ENCODE data around the gene PGS1.

The PGS1 gene

DNA sequence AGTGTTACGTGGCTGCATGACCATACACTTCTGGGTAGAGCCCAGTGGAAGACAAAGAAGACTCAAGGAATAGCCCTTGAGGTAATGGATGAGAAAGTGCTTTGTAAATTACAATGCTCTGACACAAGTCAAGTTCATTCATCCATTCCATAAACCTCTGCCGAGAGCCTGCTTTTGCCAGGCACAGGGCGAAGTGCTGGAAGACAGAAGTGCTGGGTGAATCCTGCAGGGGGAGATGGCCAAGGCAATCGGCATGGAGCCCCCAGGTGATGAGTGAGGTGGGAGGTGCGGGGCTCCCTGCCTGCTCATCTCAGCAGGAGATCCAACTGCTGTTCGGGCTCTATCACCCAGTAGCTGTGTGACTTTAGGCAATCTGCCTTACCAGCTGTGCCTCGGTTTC, 15.8 kb upstream of the PGS1 start:
- Mint-ChIP-seq H3K9me3 (no peaks in the 10 kb centered on the region), H3K27me3 (peaks cover 0 to 10% of the 10 kb centered on the region in 2 donors), H3K4me3 (no peak overlapping the region), H3K27ac (no peak overlapping the region), H3K36me3 (ENCODE audit: insufficient read depth) (peaks cover 24% of the 10 kb centered on the region), H3K4me1 (ENCODE audit: low read depth in 2 of 2) (peaks cover 8 to 18% of the 10 kb centered on the region in 2 donors)
- DNase-seq (no peak), ATAC-seq (replicated peaks) (no peak)

DNA sequence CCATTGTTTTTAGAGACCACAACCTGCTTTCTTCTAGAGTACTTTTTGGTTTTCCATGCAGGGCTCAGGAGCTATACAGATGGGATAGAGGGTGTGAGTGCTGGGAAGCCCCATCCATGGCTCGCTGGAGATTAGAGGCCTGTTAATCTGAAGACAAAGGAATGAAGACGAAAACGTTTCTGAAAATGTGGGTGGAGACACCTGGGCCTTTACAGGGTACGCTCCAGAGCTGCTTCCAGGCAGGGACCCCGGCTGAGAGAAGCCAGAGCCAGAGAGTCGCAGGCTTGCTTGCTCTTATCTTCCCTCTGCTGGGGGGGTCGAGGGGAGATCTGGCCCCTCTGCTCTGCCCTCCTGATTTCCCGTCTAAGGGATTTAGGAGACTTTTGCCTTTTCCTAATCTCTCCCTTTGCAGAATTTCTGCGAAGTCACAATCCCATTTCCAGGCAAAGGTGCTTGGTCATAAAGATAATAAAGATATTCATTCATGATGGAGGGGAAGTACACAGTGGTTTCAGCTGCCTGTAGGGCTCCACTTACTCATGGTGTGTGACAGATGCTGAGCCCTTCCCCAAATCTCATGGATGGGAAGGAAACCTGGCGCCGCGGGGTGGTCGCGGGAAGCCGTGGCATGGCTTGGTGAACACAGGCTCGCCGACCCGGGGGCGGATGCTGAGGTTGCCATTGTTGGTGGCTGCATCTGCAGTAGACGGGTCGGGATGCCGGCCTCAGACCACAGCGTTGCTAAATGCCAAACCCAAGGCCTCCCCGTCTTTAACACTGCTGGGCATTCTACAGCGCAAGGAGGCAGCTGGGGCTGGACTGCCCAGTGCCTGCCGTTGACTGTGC, 13.8 kb upstream of the PGS1 start:
- Mint-ChIP-seq H3K27me3 (peaks cover 0 to 10% of the 10 kb centered on the region in 2 donors), H3K36me3 (ENCODE audit: insufficient read depth) (peaks cover 9% of the 10 kb centered on the region), H3K27ac (no peak overlapping the region), H3K4me1 (ENCODE audit: low read depth in 2 of 2) (peaks cover 5 to 11% of the 10 kb centered on the region in 2 donors), H3K4me3 (no peak overlapping the region), H3K9me3 (no peaks in the 10 kb centered on the region)
- no peak for DNase-seq
- ATAC-seq (replicated peaks): no peak

DNA sequence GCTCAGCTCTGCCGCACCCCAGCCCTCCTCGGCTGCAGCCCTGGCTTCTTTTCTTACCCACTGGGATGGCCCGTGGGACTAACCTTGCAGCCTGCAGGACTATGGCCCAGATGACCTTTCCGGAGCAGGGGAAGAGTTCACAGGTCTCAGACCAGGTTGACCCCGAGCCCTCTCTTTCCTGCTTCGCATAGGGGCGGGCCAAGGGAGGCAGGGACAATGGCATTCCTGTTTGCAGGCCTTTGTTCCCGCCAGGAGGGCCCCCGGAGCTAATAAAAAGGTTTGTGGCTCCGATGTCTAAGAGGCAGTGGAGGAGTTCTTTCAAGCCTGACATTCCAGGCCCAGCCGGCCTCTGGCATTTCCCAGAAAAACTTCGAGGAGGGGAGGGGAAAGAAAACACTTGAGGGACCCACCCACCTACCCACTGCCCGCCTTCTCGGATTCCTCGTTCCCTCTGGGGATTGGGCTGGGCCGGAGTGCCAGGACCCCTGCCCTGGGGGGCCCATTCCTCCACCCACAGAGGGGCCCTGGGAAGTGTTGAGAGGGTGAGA, 12.8 kb upstream of the PGS1 start:
- Mint-ChIP-seq H3K4me1 (ENCODE audit: low read depth in 2 of 2) (peaks cover 4 to 11% of the 10 kb centered on the region in 2 donors), H3K9me3 (no peaks in the 10 kb centered on the region), H3K4me3 (no peak overlapping the region), H3K27me3 (peaks cover 0 to 10% of the 10 kb centered on the region in 2 donors), H3K27ac (no peak overlapping the region), H3K36me3 (ENCODE audit: insufficient read depth) (peaks cover 6% of the 10 kb centered on the region)
- DNase-seq (no peak), ATAC-seq (replicated peaks) (no peak)

- Mint-ChIP-seq H3K9me3 (no peaks in the 10 kb centered on the region), H3K36me3 (ENCODE audit: insufficient read depth) (peaks cover 3% of the 10 kb centered on the region), H3K27ac (peak overlapping the region in 1 of 2 donors; percentile 16), H3K4me3 (no peak overlapping the region), H3K27me3 (peaks cover 0 to 10% of the 10 kb centered on the region in 2 donors), H3K4me1 (ENCODE audit: low read depth in 2 of 2) (peaks cover 0 to 6% of the 10 kb centered on the region in 2 donors)
- DNase-seq (no peak), ATAC-seq (replicated peaks) (no peak)
These were observed 12.2 kb upstream of the PGS1 start for GRCh38 chr17:78366109-78366848.

DNA sequence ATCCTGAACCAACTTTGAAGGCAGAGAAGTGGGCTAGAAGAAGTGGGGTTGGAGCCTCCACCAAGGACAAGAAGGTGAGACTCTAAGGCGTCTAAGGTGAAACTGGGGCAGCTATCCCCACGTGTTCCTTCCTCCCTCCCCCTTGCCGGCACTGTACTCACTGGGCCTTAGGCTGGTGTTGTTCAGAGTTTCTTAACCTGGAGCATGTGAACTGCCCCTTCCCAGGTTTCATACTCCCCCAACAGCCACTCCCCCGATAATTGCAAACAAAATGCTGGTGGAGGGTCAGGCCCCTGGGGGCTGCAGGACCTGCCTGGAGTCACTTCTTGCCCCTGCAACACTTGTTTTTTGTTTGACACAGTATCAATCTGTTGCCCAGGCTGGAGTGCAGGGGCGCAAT, 11.3 kb upstream of the PGS1 start:
- H3K36me3 Mint-ChIP-seq (ENCODE audit: insufficient read depth): peaks cover 3% of the 10 kb centered on the region
- DNase-seq (no peak), ATAC-seq (replicated peaks) (no peak)
- peaks cover 0 to 10% of the 10 kb centered on the region in 2 donors for H3K27me3 Mint-ChIP-seq
- H3K27ac Mint-ChIP-seq: no peak overlapping the region
- no peak overlapping the region for H3K4me3 Mint-ChIP-seq
- H3K9me3 Mint-ChIP-seq: no peaks in the 10 kb centered on the region
- peaks cover 0 to 6% of the 10 kb centered on the region in 2 donors for H3K4me1 Mint-ChIP-seq (ENCODE audit: low read depth in 2 of 2)

- Mint-ChIP-seq H3K27ac (no peak overlapping the region), H3K36me3 (ENCODE audit: insufficient read depth) (peaks cover 3% of the 10 kb centered on the region), H3K27me3 (peaks cover 0 to 19% of the 10 kb centered on the region in 2 donors), H3K4me3 (no peak overlapping the region), H3K9me3 (no peaks in the 10 kb centered on the region), H3K4me1 (ENCODE audit: low read depth in 2 of 2) (peaks cover 0 to 6% of the 10 kb centered on the region in 2 donors)
- no peak for ATAC-seq (replicated peaks)
- DNase-seq: no peak
These were observed 10.1 kb upstream of the PGS1 start for GRCh38 chr17:78368348-78368747.

GRCh38 chr17:78368854-78369495, 9.5 kb upstream of the PGS1 start:
- Mint-ChIP-seq H3K4me3 (no peak overlapping the region), H3K36me3 (ENCODE audit: insufficient read depth) (peaks cover 3% of the 10 kb centered on the region), H3K27ac (no peak overlapping the region), H3K4me1 (ENCODE audit: low read depth in 2 of 2) (peaks cover 0 to 6% of the 10 kb centered on the region in 2 donors), H3K27me3 (peaks cover 0 to 19% of the 10 kb centered on the region in 2 donors), H3K9me3 (no peaks in the 10 kb centered on the region)
- ATAC-seq (replicated peaks): no peak
- DNase-seq: no peak

GRCh38 chr17:78369791-78370381, 8.6 kb upstream of the PGS1 start:
- ATAC-seq (replicated peaks) (no peak), DNase-seq (no peak)
- no peaks in the 10 kb centered on the region for H3K9me3 Mint-ChIP-seq
- H3K36me3 Mint-ChIP-seq (ENCODE audit: insufficient read depth): peaks cover 3% of the 10 kb centered on the region
- H3K4me1 Mint-ChIP-seq (ENCODE audit: low read depth in 2 of 2): peaks cover 0 to 3% of the 10 kb centered on the region in 2 donors
- no peak overlapping the region for H3K27ac Mint-ChIP-seq
- H3K4me3 Mint-ChIP-seq: no peak overlapping the region
- peaks cover 0 to 19% of the 10 kb centered on the region in 2 donors for H3K27me3 Mint-ChIP-seq

DNA sequence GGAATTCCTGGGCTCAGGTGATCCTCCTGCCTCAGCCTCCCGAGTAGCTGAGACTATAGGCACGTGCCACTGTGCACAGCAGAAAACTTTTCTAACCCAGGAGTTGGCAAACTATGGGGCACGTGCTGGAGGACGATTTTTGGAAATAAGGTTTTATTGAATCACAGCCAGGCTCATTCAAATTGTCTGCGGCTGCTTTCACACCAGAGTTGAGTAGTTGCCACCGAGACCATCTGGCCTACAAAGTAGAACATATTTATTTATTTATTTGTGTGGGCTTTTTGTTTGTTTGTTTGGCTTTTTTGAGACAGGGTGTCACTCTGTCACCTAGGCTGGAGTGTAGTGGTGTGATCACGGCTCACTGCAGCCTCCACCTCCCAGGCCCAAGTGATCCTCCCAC, 7.4 kb upstream of the PGS1 start:
- DNase-seq: no peak
- Mint-ChIP-seq H3K9me3 (no peaks in the 10 kb centered on the region), H3K27me3 (peaks cover 0 to 15% of the 10 kb centered on the region in 2 donors), H3K4me1 (ENCODE audit: low read depth in 2 of 2) (no peaks in the 10 kb centered on the region), H3K27ac (no peak overlapping the region), H3K4me3 (no peak overlapping the region), H3K36me3 (ENCODE audit: insufficient read depth) (peaks cover 3% of the 10 kb centered on the region)
- ATAC-seq (replicated peaks): no peak

DNA sequence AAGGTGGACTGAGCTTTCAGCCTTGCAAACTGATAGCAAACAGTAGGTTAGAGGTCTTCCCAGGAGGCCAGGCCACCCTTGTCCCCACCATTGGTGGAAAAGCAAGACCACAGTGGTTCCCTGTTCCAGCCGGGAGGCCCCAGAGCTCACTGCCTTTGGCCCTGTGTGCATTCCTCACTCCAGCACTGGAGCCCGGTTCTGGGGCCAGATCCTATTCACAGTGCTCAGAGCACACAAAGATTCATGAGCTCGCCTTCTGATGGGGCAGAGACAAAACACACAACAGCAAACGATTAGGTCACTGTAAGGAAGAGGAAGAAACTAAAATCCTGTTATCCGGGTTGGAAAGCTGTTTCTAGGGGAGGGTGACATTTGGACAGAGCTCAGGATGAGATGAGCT, 5.6 kb upstream of the PGS1 start:
- Mint-ChIP-seq H3K27ac (no peak overlapping the region), H3K9me3 (no peaks in the 10 kb centered on the region), H3K4me3 (no peak overlapping the region), H3K4me1 (ENCODE audit: low read depth in 2 of 2) (no peaks in the 10 kb centered on the region), H3K36me3 (ENCODE audit: insufficient read depth) (peaks cover 3% of the 10 kb centered on the region), H3K27me3 (peaks cover 0 to 9% of the 10 kb centered on the region in 2 donors)
- DNase-seq (no peak), ATAC-seq (replicated peaks) (no peak)

- ATAC-seq (replicated peaks) (no peak), DNase-seq (no peak)
- H3K4me3 Mint-ChIP-seq: no peak overlapping the region
- H3K9me3 Mint-ChIP-seq: no peaks in the 10 kb centered on the region
- H3K27ac Mint-ChIP-seq: no peak overlapping the region
- peaks cover 0 to 9% of the 10 kb centered on the region in 2 donors for H3K27me3 Mint-ChIP-seq
- H3K4me1 Mint-ChIP-seq (ENCODE audit: low read depth in 2 of 2): peaks cover 4 to 5% of the 10 kb centered on the region in 2 donors
- H3K36me3 Mint-ChIP-seq (ENCODE audit: insufficient read depth): peaks cover 8% of the 10 kb centered on the region
These were observed 4.3 kb upstream of the PGS1 start for GRCh38 chr17:78374189-78374588.

- H3K9me3 Mint-ChIP-seq: no peaks in the 10 kb centered on the region
- H3K36me3 Mint-ChIP-seq (ENCODE audit: insufficient read depth): peaks cover 12% of the 10 kb centered on the region
- H3K27me3 Mint-ChIP-seq: peaks cover 0 to 9% of the 10 kb centered on the region in 2 donors
- DNase-seq (no peak), ATAC-seq (replicated peaks) (no peak)
- H3K27ac Mint-ChIP-seq: no peak overlapping the region
- peaks cover 6 to 7% of the 10 kb centered on the region in 2 donors for H3K4me1 Mint-ChIP-seq (ENCODE audit: low read depth in 2 of 2)
- H3K4me3 Mint-ChIP-seq: no peak overlapping the region
These were observed 3.7 kb upstream of the PGS1 start for GRCh38 chr17:78374631-78375274.

Measured in effector memory CD8-positive, alpha-beta T cell (primary cell).